Suprapubic skin (tissue), 4 donors: ENCODE measurements around the gene COPS4.
"Not testable (repeated sequence)": the region's sequence is repeated elsewhere in the genome, so short reads cannot be mapped to it uniquely, and the experiment has no call there.

ENCODE experiments used
- EP300 ChIP-seq: sonication (generic); formaldehyde crosslinking; IDR thresholded peaks from one replicate; pipeline ENCODE4 v1.6.1; 2017; ENCODE audit warnings: antibody characterized with exemption
- POLR2AphosphoS5 ChIP-seq, 3 donors: sonication (generic); formaldehyde crosslinking; IDR thresholded peaks; one replicate each; pipeline ENCODE4 v1.6.1; 2017; ENCODE audit warnings: antibody characterized with exemption in 3 of 3
- TF ChIP-seq, protein P1 (sequence below), 2 donors: fragments of 200-600 bp in 1 of 2; fragments of 450-650 bp in 1 of 2; sonication (generic) in 1 of 2; IDR thresholded peaks; one replicate each; pipeline ENCODE4 v1.5.1; 2016 to 2019; ENCODE audit warnings: antibody characterized with exemption in 2 of 2, mild to moderate bottlenecking in 1 of 2, moderate library complexity in 1 of 2

DNA sequence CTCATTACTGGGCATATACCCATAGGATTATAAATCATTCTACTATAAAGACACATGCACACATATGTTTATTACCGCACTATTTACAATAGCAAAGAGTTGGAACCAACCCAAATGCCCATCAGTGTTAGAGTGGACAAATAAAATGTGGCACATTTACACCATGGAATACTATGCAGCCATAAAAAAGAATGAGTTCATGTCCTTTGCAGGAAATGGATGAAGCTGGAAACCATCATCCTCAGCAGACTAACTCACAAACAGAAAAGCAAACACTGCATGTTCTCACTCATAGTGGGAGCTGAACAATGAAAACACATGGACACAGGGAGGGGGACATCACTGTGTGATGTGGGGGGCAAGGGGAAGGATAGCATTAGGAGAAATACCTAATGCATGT is 11.4 kb upstream of the COPS4 start:
- TF ChIP-seq, protein P1, sequence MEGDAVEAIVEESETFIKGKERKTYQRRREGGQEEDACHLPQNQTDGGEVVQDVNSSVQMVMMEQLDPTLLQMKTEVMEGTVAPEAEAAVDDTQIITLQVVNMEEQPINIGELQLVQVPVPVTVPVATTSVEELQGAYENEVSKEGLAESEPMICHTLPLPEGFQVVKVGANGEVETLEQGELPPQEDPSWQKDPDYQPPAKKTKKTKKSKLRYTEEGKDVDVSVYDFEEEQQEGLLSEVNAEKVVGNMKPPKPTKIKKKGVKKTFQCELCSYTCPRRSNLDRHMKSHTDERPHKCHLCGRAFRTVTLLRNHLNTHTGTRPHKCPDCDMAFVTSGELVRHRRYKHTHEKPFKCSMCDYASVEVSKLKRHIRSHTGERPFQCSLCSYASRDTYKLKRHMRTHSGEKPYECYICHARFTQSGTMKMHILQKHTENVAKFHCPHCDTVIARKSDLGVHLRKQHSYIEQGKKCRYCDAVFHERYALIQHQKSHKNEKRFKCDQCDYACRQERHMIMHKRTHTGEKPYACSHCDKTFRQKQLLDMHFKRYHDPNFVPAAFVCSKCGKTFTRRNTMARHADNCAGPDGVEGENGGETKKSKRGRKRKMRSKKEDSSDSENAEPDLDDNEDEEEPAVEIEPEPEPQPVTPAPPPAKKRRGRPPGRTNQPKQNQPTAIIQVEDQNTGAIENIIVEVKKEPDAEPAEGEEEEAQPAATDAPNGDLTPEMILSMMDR (IDR thresholded peaks at IDR 0.05): not testable (repeated sequence)
- TF ChIP-seq EP300; POLR2AphosphoS5 (IDR thresholded peaks at IDR 0.05): not testable (repeated sequence)
